SK-N-SH (cell line): ENCODE data around the gene SGO2.

Source experiments
- CHD2 ChIP-seq: fragments of 150-350 bp; IDR thresholded peaks from 2 replicates; pipeline ENCODE4 v1.6.1; 2018; ENCODE audit warnings: low read length; ENCODE audit not compliant: partially characterized antibody
- POLR2AphosphoS5 ChIP-seq: IDR thresholded peaks from 2 replicates; pipeline ENCODE4 v1.6.1; 2012; ENCODE audit warnings: low read depth, low read length
- TF ChIP-seq, protein P1 (sequence below): fragments of 200-600 bp; sonication (generic); IDR thresholded peaks from 2 replicates; pipeline ENCODE4 v1.6.1; 2017; ENCODE audit warnings: antibody characterized with exemption, mild to moderate bottlenecking, moderate library complexity
- TF ChIP-seq, protein P2 (sequence below): IDR thresholded peaks from 2 replicates; pipeline ENCODE4 v1.4.0; 2012; ENCODE audit warnings: low read depth, borderline replicate concordance

DNA sequence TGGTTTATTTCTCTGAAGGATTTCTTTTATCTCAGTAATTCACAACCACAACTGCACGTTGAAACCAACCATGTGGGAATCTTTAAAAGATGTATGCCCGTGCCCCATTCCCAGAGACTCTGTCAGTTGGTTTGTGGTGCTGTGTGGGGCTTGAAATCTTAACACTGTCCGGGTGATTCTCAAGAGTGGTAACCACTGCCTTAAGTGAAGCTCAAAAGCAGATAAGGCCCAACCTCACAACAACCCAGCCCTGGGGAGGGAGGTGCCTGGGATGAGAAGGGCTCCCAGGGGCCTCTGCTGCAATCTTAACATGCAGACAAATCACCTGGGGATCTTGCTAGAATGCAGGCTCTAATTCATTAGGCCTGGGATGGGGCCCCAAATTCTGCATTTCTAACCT is 73.2 kb downstream of the SGO2 start:
- TF ChIP-seq, protein P1, sequence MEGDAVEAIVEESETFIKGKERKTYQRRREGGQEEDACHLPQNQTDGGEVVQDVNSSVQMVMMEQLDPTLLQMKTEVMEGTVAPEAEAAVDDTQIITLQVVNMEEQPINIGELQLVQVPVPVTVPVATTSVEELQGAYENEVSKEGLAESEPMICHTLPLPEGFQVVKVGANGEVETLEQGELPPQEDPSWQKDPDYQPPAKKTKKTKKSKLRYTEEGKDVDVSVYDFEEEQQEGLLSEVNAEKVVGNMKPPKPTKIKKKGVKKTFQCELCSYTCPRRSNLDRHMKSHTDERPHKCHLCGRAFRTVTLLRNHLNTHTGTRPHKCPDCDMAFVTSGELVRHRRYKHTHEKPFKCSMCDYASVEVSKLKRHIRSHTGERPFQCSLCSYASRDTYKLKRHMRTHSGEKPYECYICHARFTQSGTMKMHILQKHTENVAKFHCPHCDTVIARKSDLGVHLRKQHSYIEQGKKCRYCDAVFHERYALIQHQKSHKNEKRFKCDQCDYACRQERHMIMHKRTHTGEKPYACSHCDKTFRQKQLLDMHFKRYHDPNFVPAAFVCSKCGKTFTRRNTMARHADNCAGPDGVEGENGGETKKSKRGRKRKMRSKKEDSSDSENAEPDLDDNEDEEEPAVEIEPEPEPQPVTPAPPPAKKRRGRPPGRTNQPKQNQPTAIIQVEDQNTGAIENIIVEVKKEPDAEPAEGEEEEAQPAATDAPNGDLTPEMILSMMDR = no peak
- TF ChIP-seq POLR2AphosphoS5 = no peak
- no peak for TF ChIP-seq CHD2
- TF ChIP-seq, protein P2, sequence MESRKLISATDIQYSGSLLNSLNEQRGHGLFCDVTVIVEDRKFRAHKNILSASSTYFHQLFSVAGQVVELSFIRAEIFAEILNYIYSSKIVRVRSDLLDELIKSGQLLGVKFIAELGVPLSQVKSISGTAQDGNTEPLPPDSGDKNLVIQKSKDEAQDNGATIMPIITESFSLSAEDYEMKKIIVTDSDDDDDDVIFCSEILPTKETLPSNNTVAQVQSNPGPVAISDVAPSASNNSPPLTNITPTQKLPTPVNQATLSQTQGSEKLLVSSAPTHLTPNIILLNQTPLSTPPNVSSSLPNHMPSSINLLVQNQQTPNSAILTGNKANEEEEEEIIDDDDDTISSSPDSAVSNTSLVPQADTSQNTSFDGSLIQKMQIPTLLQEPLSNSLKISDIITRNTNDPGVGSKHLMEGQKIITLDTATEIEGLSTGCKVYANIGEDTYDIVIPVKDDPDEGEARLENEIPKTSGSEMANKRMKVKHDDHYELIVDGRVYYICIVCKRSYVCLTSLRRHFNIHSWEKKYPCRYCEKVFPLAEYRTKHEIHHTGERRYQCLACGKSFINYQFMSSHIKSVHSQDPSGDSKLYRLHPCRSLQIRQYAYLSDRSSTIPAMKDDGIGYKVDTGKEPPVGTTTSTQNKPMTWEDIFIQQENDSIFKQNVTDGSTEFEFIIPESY = no peak
